ENCODE data around the gene ITPR3. TPM values are rescaled to one million over a fixed set of nuclear protein-coding genes. Genes with fewer than 3 reads are reported as not detected.

Gene ITPR3
- total RNA-seq, 4 donors from 2014 or later = 13.8 to 23.5 (median 19.6) TPM

- TF ChIP-seq CTCF (IDR thresholded peaks at IDR 0.05; ENCODE audit: low read depth) = no peak
Measured at GRCh38 chr6:33600761-33601160, 20.4 kb upstream of the ITPR3 start.

GRCh38 chr6:33602180-33602579 is 18.9 kb upstream of the ITPR3 start:
- no peak for TF ChIP-seq CTCF (IDR thresholded peaks at IDR 0.05; ENCODE audit: low read depth)

GRCh38 chr6:33604941-33605854 is 15.9 kb upstream of the ITPR3 start:
- TF ChIP-seq CTCF (IDR thresholded peaks at IDR 0.05; ENCODE audit: low read depth) = no peak

GRCh38 chr6:33606642-33607041 is 14.5 kb upstream of the ITPR3 start:
- TF ChIP-seq CTCF (IDR thresholded peaks at IDR 0.05; ENCODE audit: low read depth) = no peak

- TF ChIP-seq CTCF (IDR thresholded peaks at IDR 0.05; ENCODE audit: low read depth) = no peak
Measured at GRCh38 chr6:33607126-33607783, 13.9 kb upstream of the ITPR3 start.

GRCh38 chr6:33607784-33608161 is 13.3 kb upstream of the ITPR3 start:
- TF ChIP-seq CTCF (IDR thresholded peaks at IDR 0.05; ENCODE audit: low read depth) = no peak

GRCh38 chr6:33609019-33609418 is 12.1 kb upstream of the ITPR3 start:
- TF ChIP-seq CTCF (IDR thresholded peaks at IDR 0.05; ENCODE audit: low read depth) = no peak
